ENCODE results near the gene MPP3. TPM values are rescaled to one million over a fixed set of nuclear protein-coding genes. Genes with fewer than 3 reads are reported as not detected.

MPP3 gene
- total RNA-seq, 1 experiment from 2014 or later, result 5.7 TPM

DNA sequence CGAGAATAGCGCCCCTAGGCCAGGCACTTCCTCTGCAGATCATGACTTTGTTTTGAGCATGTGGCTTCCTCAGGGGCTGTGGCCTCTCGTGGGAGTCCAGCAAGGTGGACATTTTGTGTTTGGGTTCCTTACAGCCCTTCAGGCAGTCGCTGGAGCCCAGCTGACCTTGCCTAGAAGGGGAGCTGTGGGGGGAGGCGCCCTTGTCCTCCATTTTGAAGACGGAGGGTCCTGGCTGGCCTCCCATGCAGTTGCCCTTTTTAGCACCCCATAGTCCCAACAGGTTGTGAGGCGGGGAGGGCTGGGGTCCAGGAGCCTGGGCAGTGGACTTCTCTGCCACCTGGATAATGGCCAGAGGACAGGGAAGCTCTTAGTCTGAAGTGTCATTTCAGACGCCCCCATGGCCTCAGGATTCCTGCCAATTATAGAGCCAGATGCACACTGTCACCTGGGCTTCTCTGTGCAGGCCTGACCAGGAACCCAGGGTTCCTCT, 75.7 kb downstream of the MPP3 start:
- Histone ChIP-seq H3K27ac (ENCODE audit: low read depth, low read length, poor library complexity, severe bottlenecking) (no peak overlapping the region), H3K9me3 (ENCODE audit: low read depth, low read length, poor library complexity, severe bottlenecking) (no peaks in the 10 kb centered on the region), H3K4me3 (ENCODE audit: low read depth, low read length, poor library complexity, severe bottlenecking) (no peak overlapping the region), H3K27me3 (replicated peaks; ENCODE audit: insufficient read depth, low read depth, low read length, poor library complexity) (no peaks in the 10 kb centered on the region), H3K36me3 (ENCODE audit: insufficient read depth, low read length, poor library complexity, severe bottlenecking) (no peaks in the 10 kb centered on the region), H3K4me1 (ENCODE audit: insufficient read depth, low read length, poor library complexity, severe bottlenecking) (no peaks in the 10 kb centered on the region)
- ChIA-PET POLR2A (ENCODE audit: low non-redundant PET) (no interaction called here), CTCF (no interaction called here)
- no TSS peak for BruUV-seq (replicated peaks)
- no peak for DNase-seq (ENCODE audit: low spot score)
- intact Hi-C loops (cut with micrococcal nuclease; ENCODE audit: unreplicated experiment), result no loop called here
- TF ChIP-seq CTCF (conservative IDR thresholded peaks at IDR 0.05; ENCODE audit: low read depth, low read length) (no peak), EZH2 (IDR thresholded peaks at IDR 0.05; ENCODE audit: borderline replicate concordance, low read depth, low read length, poor library complexity, severe bottlenecking) (no peak)

DNA sequence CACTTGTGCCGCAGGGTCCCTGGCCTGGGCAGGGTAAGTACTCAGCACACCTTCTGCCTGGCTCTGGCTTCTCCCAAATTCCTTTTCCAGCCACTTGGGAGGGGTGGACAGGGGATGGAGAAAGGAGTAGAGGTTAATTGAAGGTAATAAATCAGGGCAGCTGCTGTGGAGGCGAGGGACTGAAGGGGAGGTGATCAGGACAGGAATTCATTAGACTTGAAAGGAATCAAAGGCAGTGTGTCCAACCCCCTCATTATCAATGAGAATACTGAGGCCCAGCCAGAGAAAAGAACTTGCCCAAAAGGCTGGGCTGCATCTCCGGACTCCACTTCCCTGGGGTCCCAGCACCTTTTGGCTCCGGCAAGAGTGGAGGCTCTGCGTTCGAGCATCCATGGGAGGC, 76.7 kb downstream of the MPP3 start:
- POLR2A ChIA-PET (ENCODE audit: low non-redundant PET), result no interaction called here
- no peaks in the 10 kb centered on the region for H3K4me1 ChIP-seq (ENCODE audit: insufficient read depth, low read length, poor library complexity, severe bottlenecking)
- H3K4me3 ChIP-seq (ENCODE audit: low read depth, low read length, poor library complexity, severe bottlenecking), result no peak overlapping the region
- no TSS peak for BruUV-seq (replicated peaks)
- TF ChIP-seq CTCF (conservative IDR thresholded peaks at IDR 0.05; ENCODE audit: low read depth, low read length) (no peak), EZH2 (IDR thresholded peaks at IDR 0.05; ENCODE audit: borderline replicate concordance, low read depth, low read length, poor library complexity, severe bottlenecking) (no peak)
- H3K9me3 ChIP-seq (ENCODE audit: low read depth, low read length, poor library complexity, severe bottlenecking), result no peaks in the 10 kb centered on the region
- intact Hi-C loops (cut with micrococcal nuclease; ENCODE audit: unreplicated experiment), result no loop called here
- DNase-seq (ENCODE audit: low spot score), result no peak
- H3K27me3 ChIP-seq (replicated peaks; ENCODE audit: insufficient read depth, low read depth, low read length, poor library complexity), result no peaks in the 10 kb centered on the region
- H3K27ac ChIP-seq (ENCODE audit: low read depth, low read length, poor library complexity, severe bottlenecking), result no peak overlapping the region
- H3K36me3 ChIP-seq (ENCODE audit: insufficient read depth, low read length, poor library complexity, severe bottlenecking), result no peaks in the 10 kb centered on the region
- CTCF ChIA-PET, result no interaction called here

DNA sequence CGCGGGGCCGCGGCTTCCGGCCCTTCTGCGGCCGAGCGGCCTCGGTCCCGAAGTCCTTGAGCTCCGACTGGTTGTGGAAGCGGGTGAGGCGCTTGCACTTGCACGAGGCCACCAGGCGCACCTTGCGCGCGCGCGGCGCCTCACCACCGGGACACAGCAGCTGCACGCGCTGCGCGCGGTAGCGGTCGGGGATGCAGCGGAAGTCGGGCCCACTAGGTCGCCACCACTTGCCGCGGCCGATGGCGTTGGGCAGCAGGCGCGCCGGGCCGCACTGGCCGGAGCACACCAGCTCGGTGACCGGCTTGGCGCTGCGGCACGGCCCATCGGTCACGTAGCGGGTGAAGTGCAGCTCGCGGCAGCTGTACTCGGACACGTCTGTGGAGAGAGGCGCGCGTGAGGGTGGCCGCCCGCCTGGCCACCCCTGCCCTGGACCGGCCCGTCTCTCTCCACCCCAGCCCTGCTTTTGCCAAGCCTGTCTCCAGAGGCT, 77.5 kb downstream of the MPP3 start:
- H3K4me1 ChIP-seq (ENCODE audit: insufficient read depth, low read length, poor library complexity, severe bottlenecking), result no peaks in the 10 kb centered on the region
- H3K27me3 ChIP-seq (replicated peaks; ENCODE audit: insufficient read depth, low read depth, low read length, poor library complexity), result no peaks in the 10 kb centered on the region
- no TSS peak for BruUV-seq (replicated peaks)
- DNase-seq (ENCODE audit: low spot score), result peak; percentile 8
- no peak overlapping the region for H3K27ac ChIP-seq (ENCODE audit: low read depth, low read length, poor library complexity, severe bottlenecking)
- ChIA-PET POLR2A (ENCODE audit: low non-redundant PET) (interaction anchor here (0.6 kb wide), 1 partner anchor 351 kb away, joined by 3 read pairs; no protein-coding TSS in a partner anchor), CTCF (no interaction called here)
- H3K4me3 ChIP-seq (ENCODE audit: low read depth, low read length, poor library complexity, severe bottlenecking), result no peak overlapping the region
- intact Hi-C loops (cut with micrococcal nuclease; ENCODE audit: unreplicated experiment), result no loop called here
- TF ChIP-seq EZH2 (IDR thresholded peaks at IDR 0.05; ENCODE audit: borderline replicate concordance, low read depth, low read length, poor library complexity, severe bottlenecking), result no peak
- TF ChIP-seq CTCF (conservative IDR thresholded peaks at IDR 0.05; ENCODE audit: low read depth, low read length), result no peak
- no peaks in the 10 kb centered on the region for H3K36me3 ChIP-seq (ENCODE audit: insufficient read depth, low read length, poor library complexity, severe bottlenecking)
- no peaks in the 10 kb centered on the region for H3K9me3 ChIP-seq (ENCODE audit: low read depth, low read length, poor library complexity, severe bottlenecking)

Data from A673 (cell line).